ENCODE data around the gene PRR36. TPM values are rescaled to one million over a fixed set of nuclear protein-coding genes. Genes with fewer than 3 reads are reported as not detected.

The PRR36 gene
- total RNA-seq: 6.6 TPM

GRCh38 chr19:7874076-7874896 is at the start of gene PRR36:
PRR36 (minus strand) TSS chr19:7874390; CDS start chr19:7873689, 701 bp downstream.

GRCh38 chr19:7919610-7920518 is 45.7 kb upstream of the PRR36 start, which contains the start of gene SNAPC2:
SNAPC2 (plus strand) TSS chr19:7920338; CDS start chr19:7920367, 29 bp downstream.

GRCh38 chr19:7914598-7915045 is 40.4 kb upstream of the PRR36 start, which contains the start of gene TGFBR3L:
TGFBR3L (plus strand) TSS chr19:7914830.

GRCh38 chr19:7903244-7904073 is 29.3 kb upstream of the PRR36 start, which contains the start of gene MAP2K7:
MAP2K7 (plus strand) TSS chr19:7903877; CDS start chr19:7903945, 68 bp downstream.

GRCh38 chr19:7888145-7888825 is 14.1 kb upstream of the PRR36 start, which contains the start of gene LRRC8E:
LRRC8E (plus strand) TSS chr19:7888510; CDS start chr19:7895604, 7,094 bp downstream.

GRCh38 chr19:7829561-7830271 is 44.5 kb downstream of the PRR36 start, which contains the start of gene EVI5L:
EVI5L (plus strand) TSS chr19:7830218; CDS start chr19:7846543, 16,325 bp downstream.

Other genes starting within 250 kb of the PRR36 start
- 32.9 TPM for gene XAB2, start 244.8 kb downstream of the PRR36 start, total RNA-seq
- 23.2 TPM for gene PET100, start 244.6 kb downstream of the PRR36 start, total RNA-seq
- gene PCP2, start 240.7 kb downstream of the PRR36 start, total RNA-seq: not detected
- 3.4 TPM for gene STXBP2, start 237.3 kb downstream of the PRR36 start, total RNA-seq
- gene RETN, start 205.3 kb downstream of the PRR36 start, total RNA-seq: not detected
- gene MCEMP1, start 197.3 kb downstream of the PRR36 start, total RNA-seq: not detected
- 13.1 TPM for gene TRAPPC5, start 193.6 kb downstream of the PRR36 start, total RNA-seq
- gene FCER2, start 172.3 kb downstream of the PRR36 start, total RNA-seq: not detected
- gene CLEC4G, start 142.3 kb downstream of the PRR36 start, total RNA-seq: not detected
- not detected for gene CD209, start 126.9 kb downstream of the PRR36 start, total RNA-seq
- not detected for gene CLEC4M, start 111.1 kb downstream of the PRR36 start, total RNA-seq
- gene EVI5L, start 44.2 kb downstream of the PRR36 start, total RNA-seq: 57.0 TPM
- gene LRRC8E, start 14.1 kb upstream of the PRR36 start, total RNA-seq: not detected
- 8.5 TPM for gene MAP2K7, start 29.5 kb upstream of the PRR36 start, total RNA-seq
- gene TGFBR3L, start 40.4 kb upstream of the PRR36 start, total RNA-seq: not detected
- gene SNAPC2, start 45.9 kb upstream of the PRR36 start, total RNA-seq: 6.6 TPM
- 38.5 TPM for gene CTXN1, start 51.7 kb upstream of the PRR36 start, total RNA-seq
- gene TIMM44, start 69.3 kb upstream of the PRR36 start, total RNA-seq: 40.4 TPM
- gene ELAVL1, start 131.3 kb upstream of the PRR36 start, total RNA-seq: 22.5 TPM
- gene CCL25, start 178.4 kb upstream of the PRR36 start, total RNA-seq: not detected

Measured in parietal lobe (tissue), 1 donor.